A549 (cell line): ENCODE data around the gene NSRP1. TPM values are rescaled to one million over a fixed set of nuclear protein-coding genes. Genes with fewer than 3 reads are reported as not detected.

Source experiments
- ATAC-seq, 2 experiments: fragments of 200-7000 bp in 1 of 2; fragments of >200 bp in 1 of 2; cut with Nextera tagmentation in 1 of 2; cut with Tn5 transposase in 1 of 2; 3 replicates each; pipeline versions ENCODE4 v1.8.0 to v1.9.1; 2018 to 2020; ENCODE audit warnings: mild to moderate bottlenecking in 1 of 2, moderate library complexity in 1 of 2
- CTCF ChIA-PET: fragments of 300-600 bp; sonication (Branson Sonifier 250); formaldehyde crosslinking; extraction: SDS; loops from one replicate; lab custom pipeline; 2021; ENCODE audit warnings: antibody characterized with exemption, inconsistent platforms; lab: Yijun Ruan, JAX
- POLR2A ChIA-PET: fragments of 350-600 bp; formaldehyde crosslinking; extraction: SDS; loops from one replicate; lab custom pipeline; 2021; ENCODE audit warnings: antibody characterized with exemption, inconsistent platforms; lab: Yijun Ruan, JAX
- DNase-seq, 2 experiments: peaks; one replicate each; pipeline versions ENCODE4 v3.0.0 to v3.0.0-alpha.2; 2011 to 2016; ENCODE audit warnings: low read depth in 1 of 2, low spot score in 1 of 2
- FAIRE-seq: peaks from 2 replicates; lab custom pipeline; 2011; peaks lifted over from hg19 to GRCh38; lab: Jason Lieb, UNC
- H3K27ac ChIP-seq, 2 experiments: fragments of >200 bp; sonication (Bioruptor Twin); formaldehyde crosslinking; 3 replicates each; pipeline ENCODE4 v1.5.1; 2016 to 2017
- H3K4me1 ChIP-seq: fragments of >200 bp; sonication (Bioruptor Twin); formaldehyde crosslinking; 3 replicates; pipeline ENCODE4 v1.6.1; 2016
- H3K4me2 ChIP-seq: fragments of >200 bp; sonication (Bioruptor Twin); formaldehyde crosslinking; 3 replicates; pipeline ENCODE4 v1.6.1; 2016
- H3K4me3 ChIP-seq: fragments of >200 bp; sonication (Bioruptor Twin); formaldehyde crosslinking; 3 replicates; pipeline ENCODE4 v1.5.1; 2016
- H3K9me3 ChIP-seq: fragments of >200 bp; sonication (Bioruptor Twin); formaldehyde crosslinking; 3 replicates; pipeline ENCODE4 v1.6.1; 2016
- BHLHE40 ChIP-seq: IDR thresholded peaks from 2 replicates; pipeline ENCODE4 v1.6.1; 2012; ENCODE audit warnings: low read depth, low read length, inconsistent platforms
- CBX2 ChIP-seq: fragments of 200-600 bp; sonication (generic); IDR thresholded peaks from 2 replicates; pipeline ENCODE4 v1.6.1; 2016; ENCODE audit warnings: low read depth, mild to moderate bottlenecking, borderline replicate concordance
- CHD2 ChIP-seq: fragments of 150-350 bp; IDR thresholded peaks from 2 replicates; pipeline ENCODE4 v1.6.1; 2014; ENCODE audit warnings: low read length; ENCODE audit not compliant: partially characterized antibody
- ESRRA ChIP-seq: fragments of 150-350 bp; IDR thresholded peaks from 2 replicates; pipeline ENCODE4 v1.6.1; 2014; ENCODE audit warnings: mild to moderate bottlenecking, low read length, borderline replicate concordance
- GATA3 ChIP-seq: IDR thresholded peaks from 2 replicates; pipeline ENCODE4 v1.6.1; 2012; ENCODE audit warnings: borderline replicate concordance
- HEYL ChIP-seq: fragments of 250-450 bp; sonication (Bioruptor Pico); IDR thresholded peaks from 2 replicates; pipeline ENCODE4 v1.8.0; 2021; ENCODE audit warnings: mild to moderate bottlenecking, moderate library complexity
- HOXA7 ChIP-seq: fragments of 250-450 bp; sonication (Bioruptor Pico); IDR thresholded peaks from 2 replicates; pipeline ENCODE4 v1.5.0; 2020; ENCODE audit warnings: mild to moderate bottlenecking, moderate library complexity
- HOXB13 ChIP-seq: fragments of 250-450 bp; sonication (Bioruptor Pico); IDR thresholded peaks from 2 replicates; pipeline ENCODE4 v1.5.0; 2020; ENCODE audit warnings: low read depth, mild to moderate bottlenecking, moderate library complexity
- NFE2L2 ChIP-seq: fragments of 150-350 bp; conservative IDR thresholded peaks from 2 replicates; pipeline ENCODE4 v1.6.1; 2014; ENCODE audit warnings: low read length
- NR3C1 ChIP-seq: fragments of >200 bp; sonication (Bioruptor Twin); formaldehyde crosslinking; IDR thresholded peaks from 3 replicates; pipeline ENCODE4 v1.6.1; 2017
- POLR2A ChIP-seq: IDR thresholded peaks from 2 replicates; pipeline ENCODE4 v1.6.1; 2012; ENCODE audit warnings: mild to moderate bottlenecking, low read length
- RFX5 ChIP-seq: fragments of 450-650 bp; IDR thresholded peaks from 2 replicates; pipeline ENCODE4 v1.7.1; 2014; ENCODE audit warnings: antibody characterized with exemption, mild to moderate bottlenecking, moderate library complexity
- RNF2 ChIP-seq: fragments of 200-600 bp; sonication (generic); IDR thresholded peaks from 2 replicates; pipeline ENCODE4 v1.6.1; 2016; ENCODE audit warnings: low read depth, mild to moderate bottlenecking, antibody characterized with exemption, moderate library complexity, borderline replicate concordance
- TFCP2L1 ChIP-seq: fragments of 250-450 bp; sonication (Bioruptor Pico); IDR thresholded peaks from 2 replicates; pipeline ENCODE4 v1.5.0; 2021; ENCODE audit warnings: mild to moderate bottlenecking
- ZFP36 ChIP-seq: fragments of 450-650 bp; IDR thresholded peaks from 2 replicates; pipeline ENCODE4 v1.6.1; 2014; ENCODE audit warnings: borderline replicate concordance; ENCODE audit not compliant: partially characterized antibody
- ZNF302 ChIP-seq: fragments of 250-450 bp; sonication (Bioruptor Pico); IDR thresholded peaks from 2 replicates; pipeline ENCODE4 v1.9.0; 2021; ENCODE audit warnings: inconsistent platforms, mild to moderate bottlenecking, moderate library complexity
- ZSCAN20 ChIP-seq: fragments of 250-450 bp; sonication (Bioruptor Pico); IDR thresholded peaks from 2 replicates; pipeline ENCODE4 v1.8.0; 2022; ENCODE audit warnings: mild to moderate bottlenecking, moderate library complexity
- WGBS: methylation state at CpG from one replicate; pipeline ENCODE4 v1.1.6; 2017; ENCODE audit errors: missing lambda C conversion rate; 5-methylcytosine and 5-hydroxymethylcytosine counted together
- polyA plus RNA-seq, 4 experiments: library from polyadenylated mRNA; depleted of rRNA in 3 of 4; stranded (reverse); fragments of >200 nt; fragmentation: RNase III in 1 of 4; extraction: RNeasy Plus Mini Kit Qiagen cat#74134 plus additional on column Dnase treatment in 1 of 4; gene quantifications; 2 replicates in 3 of 4; 3 replicates in 1 of 4; pipeline ENCODE4 v1.2.3, GENCODE V29; 2011 to 2017
- TF ChIP-seq, protein P1 (sequence below): fragments of 450-650 bp; IDR thresholded peaks from 2 replicates; pipeline ENCODE4 v1.6.1; 2014; ENCODE audit warnings: antibody characterized with exemption
- TF ChIP-seq, protein P2 (sequence below): fragments of >200 bp; sonication (Bioruptor Twin); formaldehyde crosslinking; IDR thresholded peaks from 2 replicates; pipeline ENCODE4 v1.6.1; 2016
- TF ChIP-seq, protein P3 (sequence below): fragments of 200-600 bp; sonication (generic); IDR thresholded peaks from 2 replicates; pipeline ENCODE4 v1.6.1; 2016; ENCODE audit warnings: antibody characterized with exemption, mild to moderate bottlenecking, moderate library complexity
- TF ChIP-seq, protein P4 (sequence below): IDR thresholded peaks from 2 replicates; pipeline ENCODE4 v1.6.1; 2012
- TF ChIP-seq, protein P5 (sequence below): IDR thresholded peaks from 2 replicates; pipeline ENCODE4 v1.6.1; 2012

NSRP1 gene
- polyA plus RNA-seq, 2 of the 4 experiments (the other 2 are of a cell fraction) = 30.9 to 39.6 TPM

DNA sequence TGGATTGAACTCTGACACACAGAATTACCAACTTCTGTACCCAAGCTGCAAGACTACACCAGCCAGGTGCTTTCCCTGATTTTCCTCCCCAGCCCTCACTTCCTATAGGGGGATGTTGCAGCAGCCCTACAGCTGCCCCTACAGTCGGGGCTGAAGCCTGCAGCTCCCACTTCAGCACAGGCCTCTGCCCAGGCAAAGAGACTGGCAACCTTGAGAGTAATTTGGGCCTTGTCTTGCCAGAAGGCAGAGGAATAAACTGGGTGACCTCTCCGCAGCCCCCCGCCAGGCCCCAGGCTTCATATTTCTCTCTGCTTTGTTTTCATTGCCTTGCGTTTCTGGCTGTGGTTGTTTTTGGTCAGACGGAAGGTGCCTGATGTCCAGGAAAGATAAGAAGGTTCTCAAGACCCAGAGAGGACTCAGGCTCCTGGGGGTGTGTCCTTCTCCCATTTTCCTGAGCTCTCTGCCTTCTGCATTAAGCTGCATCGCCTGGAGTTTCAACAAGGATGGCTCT lies 86.9 kb downstream of the NSRP1 start:
- H3K4me2 ChIP-seq = no peak overlapping the region
- H3K4me3 ChIP-seq = no peak overlapping the region
- WGBS = 85% methylated on average over 6 of the region's 6 CpGs
- POLR2A ChIA-PET = no interaction called here
- no peak for DNase-seq
- no peak for TF ChIP-seq TFCP2L1 (CRISPR knock-in tag)
- no peak for TF ChIP-seq POLR2A
- H3K27ac ChIP-seq = no peak overlapping the region
- no peaks in the 10 kb centered on the region for H3K4me1 ChIP-seq
- peak; percentile 63 to 79; a peak in 4 of 6 replicates for ATAC-seq
- CTCF ChIA-PET = interaction anchor here (1.2 to 2.6 kb wide), 7 partner anchors 12 to 586 kb away, joined by 3 to 9 read pairs (median 4); partner anchors contain the start of gene SLC6A4
- no peak for FAIRE-seq
- H3K9me3 ChIP-seq = no peaks in the 10 kb centered on the region

DNA sequence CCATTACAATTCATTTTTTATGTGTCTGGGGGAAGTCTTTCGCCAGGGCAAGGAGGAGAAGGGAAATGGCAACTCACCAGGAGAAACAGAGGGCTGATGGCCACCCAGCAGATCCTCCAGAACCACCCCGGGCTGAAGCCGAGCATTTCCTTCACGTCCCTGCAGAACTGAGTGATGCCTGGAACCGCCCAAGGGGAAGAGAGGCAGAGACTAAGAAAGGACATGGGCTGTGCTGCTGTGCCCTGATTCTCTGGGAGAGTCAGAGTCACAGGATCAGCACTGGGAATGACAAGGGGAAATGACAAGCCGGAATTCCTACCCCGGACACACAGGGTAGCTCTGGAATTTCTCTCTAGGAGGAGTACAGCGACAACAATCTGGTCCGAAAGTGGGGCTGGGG lies 91.0 kb downstream of the NSRP1 start:
- Histone ChIP-seq H3K9me3 (no peaks in the 10 kb centered on the region), H3K27ac (no peak overlapping the region), H3K4me1 (no peaks in the 10 kb centered on the region), H3K4me3 (no peak overlapping the region), H3K4me2 (no peak overlapping the region)
- DNase-seq (no peak), FAIRE-seq (no peak), ATAC-seq (no peak)
- ChIA-PET POLR2A (no interaction called here), CTCF (no interaction called here)
- WGBS = 70% methylated on average over 9 of the region's 9 CpGs
- no peak for TF ChIP-seq TFCP2L1 (CRISPR knock-in tag)
- TF ChIP-seq, protein P1, sequence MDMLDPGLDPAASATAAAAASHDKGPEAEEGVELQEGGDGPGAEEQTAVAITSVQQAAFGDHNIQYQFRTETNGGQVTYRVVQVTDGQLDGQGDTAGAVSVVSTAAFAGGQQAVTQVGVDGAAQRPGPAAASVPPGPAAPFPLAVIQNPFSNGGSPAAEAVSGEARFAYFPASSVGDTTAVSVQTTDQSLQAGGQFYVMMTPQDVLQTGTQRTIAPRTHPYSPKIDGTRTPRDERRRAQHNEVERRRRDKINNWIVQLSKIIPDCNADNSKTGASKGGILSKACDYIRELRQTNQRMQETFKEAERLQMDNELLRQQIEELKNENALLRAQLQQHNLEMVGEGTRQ = no peak
- no peak for TF ChIP-seq CHD2
- TF ChIP-seq, protein P2, sequence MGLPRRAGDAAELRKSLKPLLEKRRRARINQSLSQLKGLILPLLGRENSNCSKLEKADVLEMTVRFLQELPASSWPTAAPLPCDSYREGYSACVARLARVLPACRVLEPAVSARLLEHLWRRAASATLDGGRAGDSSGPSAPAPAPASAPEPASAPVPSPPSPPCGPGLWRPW = no peak
- no peak for TF ChIP-seq CBX2
- TF ChIP-seq HOXB13 (CRISPR knock-in tag) = no peak
- TF ChIP-seq NR3C1 = no peak
- TF ChIP-seq ZNF302 = no peak

DNA sequence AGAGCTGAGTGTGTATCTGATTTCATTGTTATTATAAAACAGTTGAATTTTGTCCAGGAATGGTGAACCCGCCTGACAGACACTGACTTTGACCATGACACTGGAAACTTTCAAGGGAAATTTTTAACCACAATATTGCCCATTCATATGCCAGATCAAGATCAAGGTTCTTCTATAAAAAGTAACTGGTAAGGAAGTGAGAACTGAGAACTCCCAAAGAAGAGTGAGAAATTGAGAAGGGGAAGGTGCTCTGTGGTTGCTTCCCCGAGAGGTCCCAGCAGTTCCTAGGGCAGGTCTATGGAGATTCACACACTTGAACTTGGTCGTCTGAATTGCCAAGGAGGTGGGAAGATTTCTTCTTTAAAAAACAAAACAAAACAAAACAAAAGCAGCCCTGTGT lies 91.6 kb downstream of the NSRP1 start:
- CTCF ChIA-PET = no interaction called here

More for the DNA sequence above, 91.6 kb downstream of the NSRP1 start:
- no peak for DNase-seq
- no peak for ATAC-seq
- H3K4me1 ChIP-seq = no peaks in the 10 kb centered on the region
- H3K4me3 ChIP-seq = no peak overlapping the region
- 55% methylated on average over 3 of the region's 3 CpGs for WGBS
- FAIRE-seq = peak; percentile 18
- TF ChIP-seq ZFP36 = no peak
- TF ChIP-seq RFX5 = no peak
- no peak for TF ChIP-seq NR3C1
- no peak for TF ChIP-seq HEYL
- TF ChIP-seq, protein P3, sequence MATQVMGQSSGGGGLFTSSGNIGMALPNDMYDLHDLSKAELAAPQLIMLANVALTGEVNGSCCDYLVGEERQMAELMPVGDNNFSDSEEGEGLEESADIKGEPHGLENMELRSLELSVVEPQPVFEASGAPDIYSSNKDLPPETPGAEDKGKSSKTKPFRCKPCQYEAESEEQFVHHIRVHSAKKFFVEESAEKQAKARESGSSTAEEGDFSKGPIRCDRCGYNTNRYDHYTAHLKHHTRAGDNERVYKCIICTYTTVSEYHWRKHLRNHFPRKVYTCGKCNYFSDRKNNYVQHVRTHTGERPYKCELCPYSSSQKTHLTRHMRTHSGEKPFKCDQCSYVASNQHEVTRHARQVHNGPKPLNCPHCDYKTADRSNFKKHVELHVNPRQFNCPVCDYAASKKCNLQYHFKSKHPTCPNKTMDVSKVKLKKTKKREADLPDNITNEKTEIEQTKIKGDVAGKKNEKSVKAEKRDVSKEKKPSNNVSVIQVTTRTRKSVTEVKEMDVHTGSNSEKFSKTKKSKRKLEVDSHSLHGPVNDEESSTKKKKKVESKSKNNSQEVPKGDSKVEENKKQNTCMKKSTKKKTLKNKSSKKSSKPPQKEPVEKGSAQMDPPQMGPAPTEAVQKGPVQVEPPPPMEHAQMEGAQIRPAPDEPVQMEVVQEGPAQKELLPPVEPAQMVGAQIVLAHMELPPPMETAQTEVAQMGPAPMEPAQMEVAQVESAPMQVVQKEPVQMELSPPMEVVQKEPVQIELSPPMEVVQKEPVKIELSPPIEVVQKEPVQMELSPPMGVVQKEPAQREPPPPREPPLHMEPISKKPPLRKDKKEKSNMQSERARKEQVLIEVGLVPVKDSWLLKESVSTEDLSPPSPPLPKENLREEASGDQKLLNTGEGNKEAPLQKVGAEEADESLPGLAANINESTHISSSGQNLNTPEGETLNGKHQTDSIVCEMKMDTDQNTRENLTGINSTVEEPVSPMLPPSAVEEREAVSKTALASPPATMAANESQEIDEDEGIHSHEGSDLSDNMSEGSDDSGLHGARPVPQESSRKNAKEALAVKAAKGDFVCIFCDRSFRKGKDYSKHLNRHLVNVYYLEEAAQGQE = no peak
- no peak for TF ChIP-seq ESRRA
- no peak for TF ChIP-seq NFE2L2
- TF ChIP-seq GATA3 = no peak
- TF ChIP-seq HOXA7 (CRISPR knock-in tag) = no peak
- no peak for TF ChIP-seq RNF2
- no peak for TF ChIP-seq CHD2
- TF ChIP-seq, protein P4, sequence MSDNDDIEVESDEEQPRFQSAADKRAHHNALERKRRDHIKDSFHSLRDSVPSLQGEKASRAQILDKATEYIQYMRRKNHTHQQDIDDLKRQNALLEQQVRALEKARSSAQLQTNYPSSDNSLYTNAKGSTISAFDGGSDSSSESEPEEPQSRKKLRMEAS = no peak
- no peak for TF ChIP-seq ZSCAN20 (CRISPR knock-in tag)
- TF ChIP-seq, protein P5, sequence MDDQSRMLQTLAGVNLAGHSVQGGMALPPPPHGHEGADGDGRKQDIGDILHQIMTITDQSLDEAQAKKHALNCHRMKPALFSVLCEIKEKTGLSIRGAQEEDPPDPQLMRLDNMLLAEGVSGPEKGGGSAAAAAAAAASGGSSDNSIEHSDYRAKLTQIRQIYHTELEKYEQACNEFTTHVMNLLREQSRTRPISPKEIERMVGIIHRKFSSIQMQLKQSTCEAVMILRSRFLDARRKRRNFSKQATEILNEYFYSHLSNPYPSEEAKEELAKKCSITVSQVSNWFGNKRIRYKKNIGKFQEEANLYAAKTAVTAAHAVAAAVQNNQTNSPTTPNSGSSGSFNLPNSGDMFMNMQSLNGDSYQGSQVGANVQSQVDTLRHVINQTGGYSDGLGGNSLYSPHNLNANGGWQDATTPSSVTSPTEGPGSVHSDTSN = no peak
- no peak for TF ChIP-seq BHLHE40
- POLR2A ChIA-PET = no interaction called here
- no peaks in the 10 kb centered on the region for H3K9me3 ChIP-seq
- H3K27ac ChIP-seq = no peak overlapping the region
- H3K4me2 ChIP-seq = no peak overlapping the region
